ENCODE results near the gene RHBDD1.

The RHBDD1 gene

GRCh38 chr2:226913641-226914040, 77.8 kb downstream of the RHBDD1 start:
- no peaks in the 10 kb centered on the region for H3K36me3 ChIP-seq
- DNase-seq = no peak
- H3K9me3 ChIP-seq = no peaks in the 10 kb centered on the region

GRCh38 chr2:226915846-226916360, 80.0 kb downstream of the RHBDD1 start:
- Histone ChIP-seq H3K4me3 (ENCODE audit: low read depth, low read length) (no peak overlapping the region), H3K36me3 (no peaks in the 10 kb centered on the region), H3K27me3 (no peaks in the 10 kb centered on the region), H3K9me3 (no peaks in the 10 kb centered on the region), H3K4me1 (no peaks in the 10 kb centered on the region)
- TF ChIP-seq CTCF (IDR thresholded peaks at IDR 0.05; ENCODE audit: low read depth, low read length) = no peak
- no peak for DNase-seq

More at GRCh38 chr2:226913641-226914040, 77.8 kb downstream of the RHBDD1 start:
- Histone ChIP-seq H3K4me1 (no peaks in the 10 kb centered on the region), H3K27me3 (no peaks in the 10 kb centered on the region), H3K4me3 (ENCODE audit: low read depth, low read length) (no peak overlapping the region)
- TF ChIP-seq CTCF (IDR thresholded peaks at IDR 0.05; ENCODE audit: low read depth, low read length) = no peak

DNA sequence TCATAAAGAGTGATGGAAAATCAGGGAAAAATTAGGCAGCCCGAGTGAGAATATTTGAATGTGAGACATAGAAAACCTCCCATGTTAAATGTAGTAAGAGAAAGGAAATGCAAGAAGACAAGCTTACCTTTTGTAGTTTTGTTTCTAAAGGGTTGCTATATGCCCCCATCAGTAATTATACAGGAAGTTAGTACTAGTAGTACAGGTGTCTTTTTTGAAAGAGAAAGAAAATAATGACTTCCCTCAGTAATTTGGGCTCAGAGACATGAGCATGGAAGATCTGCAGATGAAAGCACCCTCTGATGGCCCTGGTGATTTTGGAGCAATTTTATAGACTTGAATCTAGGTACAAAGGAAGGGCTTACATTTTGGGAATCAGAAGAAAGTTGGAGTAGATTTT, 80.8 kb downstream of the RHBDD1 start:
- H3K36me3 ChIP-seq = no peaks in the 10 kb centered on the region
- H3K27me3 ChIP-seq = no peaks in the 10 kb centered on the region
- no peaks in the 10 kb centered on the region for H3K4me1 ChIP-seq
- no peaks in the 10 kb centered on the region for H3K9me3 ChIP-seq
- TF ChIP-seq CTCF (IDR thresholded peaks at IDR 0.05; ENCODE audit: low read depth, low read length) = no peak
- H3K4me3 ChIP-seq (ENCODE audit: low read depth, low read length) = no peak overlapping the region
- no peak for DNase-seq

- H3K4me1 ChIP-seq = no peaks in the 10 kb centered on the region
- no peak for TF ChIP-seq CTCF (IDR thresholded peaks at IDR 0.05; ENCODE audit: low read depth, low read length)
Observed at GRCh38 chr2:226932443-226932842, 96.6 kb downstream of the RHBDD1 start.

DNA sequence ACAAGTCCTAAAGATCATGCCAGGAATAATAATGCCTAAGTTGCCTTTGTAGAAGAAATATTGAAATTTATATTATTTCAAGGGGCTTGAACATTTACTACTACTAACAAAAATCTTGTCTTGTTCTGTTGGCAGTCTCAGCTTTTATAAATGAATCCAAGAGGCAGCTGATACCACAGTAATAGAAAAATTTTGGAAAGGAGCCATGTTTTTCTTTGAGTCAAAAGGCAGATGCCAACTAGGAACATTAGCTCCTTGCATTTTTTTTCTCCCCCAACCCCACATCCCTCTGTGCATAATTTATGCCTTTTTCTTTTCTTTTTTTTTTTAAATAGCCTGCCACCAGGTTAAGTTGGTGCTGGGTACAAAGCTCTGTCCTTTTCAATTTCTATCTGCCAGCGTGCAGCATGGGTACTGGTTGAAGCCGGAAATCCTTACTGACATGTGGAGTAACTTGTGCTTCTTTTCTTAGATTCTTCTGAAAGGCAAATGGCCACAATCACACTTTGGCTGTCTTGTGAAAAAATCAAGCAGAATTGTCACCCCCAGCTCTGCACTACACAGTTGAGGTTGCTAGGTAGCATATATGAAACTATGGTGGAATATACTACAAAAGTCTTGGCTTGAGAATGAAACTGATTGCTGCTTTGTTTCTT, 98.8 kb downstream of the RHBDD1 start:
- TF ChIP-seq CTCF (IDR thresholded peaks at IDR 0.05; ENCODE audit: low read depth, low read length) = no peak
- Histone ChIP-seq H3K36me3 (no peaks in the 10 kb centered on the region), H3K9me3 (no peaks in the 10 kb centered on the region), H3K4me1 (no peaks in the 10 kb centered on the region), H3K4me3 (ENCODE audit: low read depth, low read length) (no peak overlapping the region), H3K27me3 (no peaks in the 10 kb centered on the region)
- DNase-seq = no peak

More at GRCh38 chr2:226932443-226932842, 96.6 kb downstream of the RHBDD1 start:
- no peak for DNase-seq
- Histone ChIP-seq H3K9me3 (no peaks in the 10 kb centered on the region), H3K4me3 (ENCODE audit: low read depth, low read length) (no peak overlapping the region), H3K27me3 (no peaks in the 10 kb centered on the region), H3K36me3 (no peaks in the 10 kb centered on the region)

GRCh38 chr2:226943862-226944620, 108.2 kb downstream of the RHBDD1 start:
- DNase-seq = no peak
- H3K4me3 ChIP-seq (ENCODE audit: low read depth, low read length) = no peak overlapping the region
- TF ChIP-seq CTCF (IDR thresholded peaks at IDR 0.05; ENCODE audit: low read depth, low read length) = no peak

More at GRCh38 chr2:226943862-226944620, 108.2 kb downstream of the RHBDD1 start:
- H3K9me3 ChIP-seq = no peaks in the 10 kb centered on the region
- H3K27me3 ChIP-seq = no peaks in the 10 kb centered on the region
- no peaks in the 10 kb centered on the region for H3K4me1 ChIP-seq
- no peaks in the 10 kb centered on the region for H3K36me3 ChIP-seq
